SK-N-SH treated with all-trans-retinoic acid at 6 μM for 48 hours (cell line): Measurements from ENCODE around the gene LPP.

Experiments used
- BACH2 ChIP-seq: fragments of 250-450 bp; sonication (Bioruptor Pico); IDR thresholded peaks from 2 replicates; pipeline ENCODE4 v1.9.0; 2021; ENCODE audit warnings: mild to moderate bottlenecking, borderline replicate concordance
- GLIS3 ChIP-seq: fragments of 250-450 bp; sonication (Bioruptor Pico); IDR thresholded peaks from 2 replicates; pipeline ENCODE4 v1.5.0; 2020; ENCODE audit warnings: mild to moderate bottlenecking, moderate library complexity
- ISL1 ChIP-seq: fragments of 250-450 bp; sonication (Bioruptor Pico); IDR thresholded peaks from 2 replicates; pipeline ENCODE4 v2.1.2; 2022; ENCODE audit warnings: mild to moderate bottlenecking, moderate library complexity
- RARB ChIP-seq: fragments of 250-450 bp; sonication (Bioruptor Pico); IDR thresholded peaks from 2 replicates; pipeline ENCODE4 v1.8.0; 2021; ENCODE audit warnings: mild to moderate bottlenecking, moderate library complexity
- TCF4 ChIP-seq: fragments of 250-450 bp; sonication (Bioruptor Pico); IDR thresholded peaks from 2 replicates; pipeline ENCODE4 v1.8.0; 2021; ENCODE audit warnings: mild to moderate bottlenecking, moderate library complexity, borderline replicate concordance
- ZC3H10 ChIP-seq: fragments of 250-450 bp; sonication (Bioruptor Pico); IDR thresholded peaks from 2 replicates; pipeline ENCODE4 v1.5.1; 2021; ENCODE audit warnings: mild to moderate bottlenecking, moderate library complexity
- ZFP3 ChIP-seq: fragments of 250-450 bp; sonication (Bioruptor Pico); IDR thresholded peaks from 2 replicates; pipeline ENCODE4 v1.5.0; 2020; ENCODE audit warnings: mild to moderate bottlenecking, moderate library complexity
- ZFP30 ChIP-seq: fragments of 450-650 bp; formaldehyde crosslinking; IDR thresholded peaks from 2 replicates; pipeline ENCODE4 v1.5.0; 2022; ENCODE audit warnings: mild to moderate bottlenecking, moderate library complexity

GRCh38 chr3:188185717-188186251, 31.8 kb downstream of the LPP start:
- TF ChIP-seq ZFP3 (CRISPR knock-in tag) (no peak), BACH2 (CRISPR knock-in tag) (no peak), ZC3H10 (CRISPR knock-in tag) (no peak), TCF4 (CRISPR knock-in tag) (no peak), ZFP30 (no peak), ISL1 (CRISPR knock-in tag) (no peak), GLIS3 (CRISPR knock-in tag) (no peak), RARB (CRISPR knock-in tag) (no peak)
